Natural killer cell (primary cell): ENCODE measurements around the gene IFNGR2. TPM values are rescaled to one million over a fixed set of nuclear protein-coding genes. Genes with fewer than 3 reads are reported as not detected.

ENCODE experiments used
- ATAC-seq, 3 donors: fragments of 150-1000 bp in 2 of 3; fragments of 200-7000 bp in 1 of 3; cut with Tn5 transposase; 1 replicate in 1 of 3; 2 replicates in 2 of 3; pipeline ENCODE4 v1.10.0; 2021; ENCODE audit warnings: mild to moderate bottlenecking in 2 of 3, moderate library complexity in 2 of 3
- DNase-seq, 2 donors: peaks; one replicate each; pipeline versions ENCODE4 v3.0.0 to v3.0.0-alpha.2; 2013 to 2021; ENCODE audit warnings: mixed read lengths in 1 of 2
- H3K27ac ChIP-seq: one replicate; pipeline ENCODE4 v1.5.1; 2013; ENCODE audit warnings: mild to moderate bottlenecking, low read length
- H3K27me3 ChIP-seq: one replicate; pipeline ENCODE4 v1.6.1; 2013; ENCODE audit warnings: low read length; ENCODE audit not compliant: control insufficient read depth, insufficient read depth
- H3K36me3 ChIP-seq: one replicate; pipeline ENCODE4 v1.6.1; 2013; ENCODE audit warnings: low read length; ENCODE audit not compliant: control insufficient read depth, insufficient read depth
- H3K4me1 ChIP-seq: one replicate; pipeline ENCODE4 v1.6.1; 2013; ENCODE audit warnings: low read length; ENCODE audit not compliant: control insufficient read depth, insufficient read depth
- H3K4me3 ChIP-seq: one replicate; pipeline ENCODE4 v1.5.1; 2013; ENCODE audit warnings: low read length
- H3K9me3 ChIP-seq: one replicate; pipeline ENCODE4 v1.6.1; 2013; ENCODE audit warnings: low read length; ENCODE audit not compliant: control insufficient read depth, insufficient read depth
- H3K27ac Mint-ChIP-seq, 2 donors: one replicate each; pipeline ENCODE4 v1.8.0; 2022; ENCODE audit warnings: mild to moderate bottlenecking in 2 of 2, mixed read lengths in 2 of 2, moderate library complexity in 1 of 2
- H3K27me3 Mint-ChIP-seq, 2 donors: one replicate each; pipeline ENCODE4 v1.8.0; 2022; ENCODE audit warnings: low read depth in 2 of 2, mixed read lengths in 2 of 2
- H3K36me3 Mint-ChIP-seq: one replicate; pipeline ENCODE4 v1.8.0; 2022; ENCODE audit warnings: mixed read lengths
- H3K4me1 Mint-ChIP-seq, 2 donors: one replicate each; pipeline ENCODE4 v1.8.0; 2022; ENCODE audit warnings: mixed read lengths in 2 of 2
- H3K4me3 Mint-ChIP-seq: one replicate; pipeline ENCODE4 v1.8.0; 2022; ENCODE audit warnings: mild to moderate bottlenecking, moderate library complexity, mixed read lengths
- H3K9me3 Mint-ChIP-seq, 2 donors: one replicate each; pipeline ENCODE4 v1.8.0; 2022; ENCODE audit warnings: mixed read lengths in 2 of 2
- WGBS: methylation state at CpG from one replicate; pipeline ENCODE4 v1.1.7; 2013; ENCODE audit warnings: missing lambda C conversion rate; ENCODE audit not compliant: insufficient coverage; 5-methylcytosine and 5-hydroxymethylcytosine counted together
- intact Hi-C: fragments of 100-400 bp; cut with micrococcal nuclease; formaldehyde crosslinking; loops from one replicate; pipeline ENCODE4 v1.14.2; 2022
- total RNA-seq, 4 donors: library from RNA; stranded (reverse); fragments of 120-200 nt in 1 of 4; gene quantifications; one replicate each; pipeline versions ENCODE4 v1.2.3 to v1.2.4, GENCODE V29; 2013 to 2022
- TF ChIP-seq, protein P1 (sequence below): fragments of 200-600 bp; IDR thresholded peaks from one replicate; pipeline ENCODE4 v1.8.0; 2022; ENCODE audit warnings: antibody characterized with exemption

The IFNGR2 gene
- total RNA-seq, 3 donors from 2014 or later (not counting 1 experiment from before 2014, with no cell fraction given), result 3.6 to 16.5 (median 8.6) TPM

DNA sequence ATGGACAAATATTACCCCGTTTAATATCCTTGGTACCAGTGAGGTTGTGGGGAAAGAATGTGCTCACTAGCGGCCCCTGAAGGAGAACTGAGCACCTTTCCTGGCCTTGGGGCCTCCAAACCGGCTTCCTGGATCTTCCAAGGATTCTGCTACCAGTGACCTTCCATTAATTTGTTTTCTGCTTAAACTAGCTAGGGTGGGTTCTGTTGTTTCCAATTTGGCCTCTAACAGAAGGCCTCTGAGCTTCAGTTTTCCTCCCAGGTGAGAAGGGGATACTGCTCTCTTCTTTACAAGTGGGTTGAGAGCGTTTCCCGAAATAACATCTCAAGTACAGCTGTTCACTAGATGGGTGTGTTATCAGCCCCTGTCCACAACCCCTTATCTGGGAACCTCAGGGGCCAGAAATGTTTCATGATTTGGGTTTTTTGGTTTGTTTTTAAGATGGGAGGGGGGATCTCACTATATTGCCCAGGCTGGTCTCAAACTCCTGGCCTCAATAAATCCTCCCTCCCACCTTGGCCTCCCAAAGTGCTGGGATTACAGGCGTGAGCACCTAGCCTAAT lies 16.9 kb upstream of the IFNGR2 start:
- H3K9me3 Mint-ChIP-seq, result no peaks in the 10 kb centered on the region
- no peak for ATAC-seq
- 96% methylated on average over 6 of the region's 6 CpGs for WGBS
- Histone ChIP-seq H3K27ac (no peak overlapping the region), H3K36me3 (no peaks in the 10 kb centered on the region), H3K9me3 (no peaks in the 10 kb centered on the region), H3K27me3 (peaks cover 56% of the 10 kb centered on the region), H3K4me1 (peaks cover 49% of the 10 kb centered on the region), H3K4me3 (no peak overlapping the region)
- peaks cover 43 to 45% of the 10 kb centered on the region in 2 donors for H3K27me3 Mint-ChIP-seq
- no peak for DNase-seq
- TF ChIP-seq, protein P1, sequence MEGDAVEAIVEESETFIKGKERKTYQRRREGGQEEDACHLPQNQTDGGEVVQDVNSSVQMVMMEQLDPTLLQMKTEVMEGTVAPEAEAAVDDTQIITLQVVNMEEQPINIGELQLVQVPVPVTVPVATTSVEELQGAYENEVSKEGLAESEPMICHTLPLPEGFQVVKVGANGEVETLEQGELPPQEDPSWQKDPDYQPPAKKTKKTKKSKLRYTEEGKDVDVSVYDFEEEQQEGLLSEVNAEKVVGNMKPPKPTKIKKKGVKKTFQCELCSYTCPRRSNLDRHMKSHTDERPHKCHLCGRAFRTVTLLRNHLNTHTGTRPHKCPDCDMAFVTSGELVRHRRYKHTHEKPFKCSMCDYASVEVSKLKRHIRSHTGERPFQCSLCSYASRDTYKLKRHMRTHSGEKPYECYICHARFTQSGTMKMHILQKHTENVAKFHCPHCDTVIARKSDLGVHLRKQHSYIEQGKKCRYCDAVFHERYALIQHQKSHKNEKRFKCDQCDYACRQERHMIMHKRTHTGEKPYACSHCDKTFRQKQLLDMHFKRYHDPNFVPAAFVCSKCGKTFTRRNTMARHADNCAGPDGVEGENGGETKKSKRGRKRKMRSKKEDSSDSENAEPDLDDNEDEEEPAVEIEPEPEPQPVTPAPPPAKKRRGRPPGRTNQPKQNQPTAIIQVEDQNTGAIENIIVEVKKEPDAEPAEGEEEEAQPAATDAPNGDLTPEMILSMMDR, result no peak
- H3K27ac Mint-ChIP-seq, result no peak overlapping the region
- peaks cover 35 to 41% of the 10 kb centered on the region in 2 donors for H3K4me1 Mint-ChIP-seq
- H3K36me3 Mint-ChIP-seq, result no peaks in the 10 kb centered on the region
- intact Hi-C loops, result no loop called here
- H3K4me3 Mint-ChIP-seq, result no peak overlapping the region

DNA sequence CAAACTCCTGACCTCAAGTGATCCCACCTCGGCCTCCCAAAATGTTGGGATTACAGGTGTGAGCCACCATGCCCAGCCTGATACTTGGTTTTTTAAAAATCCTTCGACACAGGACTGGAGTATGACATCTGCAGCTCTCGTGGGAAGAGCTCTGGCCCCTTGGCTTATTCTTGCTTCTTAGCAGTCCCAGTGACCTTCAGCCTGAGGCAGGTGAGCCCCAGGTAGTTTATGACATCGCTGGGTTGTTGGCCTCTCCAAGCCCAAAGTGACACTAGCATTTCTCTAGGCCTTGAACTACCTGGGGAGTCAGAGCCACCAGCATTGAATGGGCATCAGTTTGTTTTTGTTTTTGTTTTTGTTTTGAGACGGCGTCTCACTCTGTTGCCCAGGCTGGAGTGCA lies 15.9 kb upstream of the IFNGR2 start:
- Mint-ChIP-seq H3K36me3 (no peaks in the 10 kb centered on the region), H3K9me3 (no peaks in the 10 kb centered on the region), H3K27me3 (peaks cover 43 to 50% of the 10 kb centered on the region in 2 donors), H3K27ac (no peak overlapping the region), H3K4me1 (peaks cover 30 to 33% of the 10 kb centered on the region in 2 donors), H3K4me3 (no peak overlapping the region)
- peaks cover 39% of the 10 kb centered on the region for H3K4me1 ChIP-seq
- DNase-seq, result no peak
- intact Hi-C loops, result no loop called here
- ATAC-seq, result no peak
- no peaks in the 10 kb centered on the region for H3K36me3 ChIP-seq
- no peak overlapping the region for H3K27ac ChIP-seq
- WGBS, result 97% methylated on average over 6 of the region's 6 CpGs
- H3K27me3 ChIP-seq, result peaks cover 59% of the 10 kb centered on the region
- H3K4me3 ChIP-seq, result no peak overlapping the region
- TF ChIP-seq, protein P1, result no peak
- no peaks in the 10 kb centered on the region for H3K9me3 ChIP-seq

DNA sequence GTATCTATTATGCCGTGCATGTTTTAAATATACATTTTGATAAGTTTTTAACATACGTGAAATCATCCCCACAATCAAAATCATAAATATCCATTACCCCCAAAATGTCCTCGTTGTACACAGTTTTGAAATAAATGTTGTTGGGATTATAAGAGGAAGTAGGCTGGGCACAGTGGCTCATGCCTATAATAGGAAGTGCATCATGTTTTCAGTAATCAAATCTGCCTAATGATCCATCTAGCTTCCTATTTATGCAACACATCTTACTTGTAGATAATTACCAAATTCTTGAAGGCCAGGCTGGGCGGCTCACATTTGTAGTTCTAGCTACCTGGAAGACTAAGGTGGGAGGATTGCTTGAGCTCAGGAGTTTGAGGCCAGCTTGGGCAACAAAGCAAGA lies 15.0 kb upstream of the IFNGR2 start:
- H3K4me3 ChIP-seq, result no peak overlapping the region
- peaks cover 30% of the 10 kb centered on the region for H3K4me1 ChIP-seq
- no peak for ATAC-seq
- Mint-ChIP-seq H3K36me3 (no peaks in the 10 kb centered on the region), H3K9me3 (no peaks in the 10 kb centered on the region), H3K27ac (no peak overlapping the region), H3K27me3 (peaks cover 45 to 50% of the 10 kb centered on the region in 2 donors), H3K4me1 (peaks cover 22 to 24% of the 10 kb centered on the region in 2 donors), H3K4me3 (no peak overlapping the region)
- intact Hi-C loops, result no loop called here
- no peak for DNase-seq
- H3K36me3 ChIP-seq, result no peaks in the 10 kb centered on the region
- no peaks in the 10 kb centered on the region for H3K9me3 ChIP-seq
- H3K27me3 ChIP-seq, result peaks cover 53% of the 10 kb centered on the region
- WGBS, result 94% methylated on average over 1 of the region's 4 CpGs
- H3K27ac ChIP-seq, result no peak overlapping the region
- TF ChIP-seq, protein P1, result no peak

DNA sequence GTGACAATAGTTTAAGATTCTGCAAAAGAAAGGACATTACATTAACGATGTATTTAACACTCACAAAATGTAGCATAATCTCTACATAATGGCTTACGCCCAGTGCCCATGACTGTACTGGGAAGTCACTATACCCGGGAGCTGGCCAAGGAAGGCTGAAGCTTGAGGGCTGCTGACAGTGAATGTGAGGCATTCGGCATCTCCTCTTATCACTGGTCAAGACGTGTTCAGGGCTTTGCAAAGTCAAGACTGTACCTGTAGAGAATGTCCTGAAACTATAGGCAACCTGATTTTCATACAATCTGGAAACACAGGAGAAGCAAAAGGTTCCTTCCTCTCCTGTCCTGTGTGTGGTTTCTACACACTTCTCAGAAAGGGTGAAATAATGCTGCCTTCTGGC lies 12.7 kb upstream of the IFNGR2 start:
- peaks cover 51 to 55% of the 10 kb centered on the region in 2 donors for H3K27me3 Mint-ChIP-seq
- WGBS, result 89% methylated on average over 5 of the region's 5 CpGs
- no peaks in the 10 kb centered on the region for H3K9me3 ChIP-seq

More for the DNA sequence above, 12.7 kb upstream of the IFNGR2 start:
- H3K9me3 Mint-ChIP-seq, result no peaks in the 10 kb centered on the region
- no peak overlapping the region for H3K4me3 Mint-ChIP-seq
- intact Hi-C loops, result no loop called here
- no peak overlapping the region for H3K27ac ChIP-seq
- H3K27ac Mint-ChIP-seq, result no peak overlapping the region
- peaks cover 66% of the 10 kb centered on the region for H3K27me3 ChIP-seq
- H3K36me3 ChIP-seq, result no peaks in the 10 kb centered on the region
- H3K4me1 ChIP-seq, result peaks cover 22% of the 10 kb centered on the region
- H3K4me3 ChIP-seq, result no peak overlapping the region
- TF ChIP-seq, protein P1, result no peak
- H3K4me1 Mint-ChIP-seq, result peaks cover 1 to 3% of the 10 kb centered on the region in 2 donors
- DNase-seq (no peak), ATAC-seq (no peak)
- H3K36me3 Mint-ChIP-seq, result no peaks in the 10 kb centered on the region
